Measurements from ENCODE around the gene CHD6.

DNA sequence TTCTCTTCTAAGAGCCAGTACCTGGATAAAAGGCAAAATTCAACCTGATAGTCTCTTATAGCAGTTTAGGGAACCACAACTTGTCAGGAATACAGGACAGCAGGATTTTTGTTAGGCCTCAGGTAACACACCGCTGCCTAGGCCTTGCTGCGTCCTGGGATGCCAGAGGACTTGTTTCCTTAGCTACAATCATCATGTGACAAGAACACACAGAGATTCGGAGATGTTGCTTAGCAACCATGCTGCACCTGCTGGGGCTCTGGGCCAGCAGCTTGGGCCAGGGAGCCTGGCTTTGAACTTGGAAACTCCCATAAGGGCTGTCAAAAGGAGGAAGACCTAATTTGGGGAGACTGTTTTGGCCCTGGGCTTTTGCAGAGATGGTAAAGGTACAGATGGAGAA lies 36.1 kb upstream of the CHD6 start:
- no peak for TF ChIP-seq TAF1 (IDR thresholded peaks at IDR 0.05; ENCODE audit: borderline replicate concordance, low read depth, low read length)
- no peak for TF ChIP-seq POLR2A (IDR thresholded peaks at IDR 0.05; ENCODE audit: low read depth, low read length)
- no peak for TF ChIP-seq POLR2AphosphoS5 (IDR thresholded peaks at IDR 0.05; ENCODE audit: low read depth, low read length)

Data from GM12892 (cell line).